Hepatocyte (in vitro differentiated cells): Measurements from ENCODE around the gene LYRM4.

Source experiments
- EZH2 ChIP-seq: fragments of 200-600 bp; sonication (generic); IDR thresholded peaks from 2 replicates; pipeline ENCODE4 v1.6.1; 2016; ENCODE audit warnings: antibody characterized with exemption, mild to moderate bottlenecking, borderline replicate concordance
- EZH2phosphoT487 ChIP-seq: fragments of 200-600 bp; sonication (generic); IDR thresholded peaks from one replicate; pipeline ENCODE4 v1.6.1; 2018; ENCODE audit warnings: antibody characterized with exemption, mild to moderate bottlenecking, low read depth, moderate library complexity; ENCODE audit not compliant: unreplicated experiment, severe bottlenecking
- TF ChIP-seq, protein P1 (sequence below): fragments of 200-600 bp; sonication (generic); IDR thresholded peaks from 2 replicates; pipeline ENCODE4 v1.5.1; 2016; ENCODE audit warnings: antibody characterized with exemption, mild to moderate bottlenecking; ENCODE audit not compliant: poor library complexity

DNA sequence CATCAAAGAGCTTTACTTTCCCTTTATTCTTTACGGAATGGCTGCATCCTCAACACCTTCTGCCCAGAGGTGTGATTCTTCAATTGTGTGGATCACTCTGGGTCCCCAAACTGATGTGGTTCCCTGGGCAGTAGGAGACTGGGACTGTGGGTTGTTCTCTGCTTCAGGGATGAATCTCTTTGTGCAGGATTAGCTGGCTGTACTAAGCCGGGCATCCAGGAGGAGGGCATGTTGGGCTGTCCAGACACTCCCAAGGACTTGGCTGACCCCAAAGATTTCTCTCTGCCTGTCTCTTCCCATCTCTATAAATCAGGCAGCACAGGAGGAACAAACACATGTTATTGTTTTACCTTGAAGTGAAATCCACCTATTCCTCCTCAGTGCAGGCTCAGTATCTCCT is 15.8 kb upstream of the LYRM4 start:
- TF ChIP-seq, protein P1, sequence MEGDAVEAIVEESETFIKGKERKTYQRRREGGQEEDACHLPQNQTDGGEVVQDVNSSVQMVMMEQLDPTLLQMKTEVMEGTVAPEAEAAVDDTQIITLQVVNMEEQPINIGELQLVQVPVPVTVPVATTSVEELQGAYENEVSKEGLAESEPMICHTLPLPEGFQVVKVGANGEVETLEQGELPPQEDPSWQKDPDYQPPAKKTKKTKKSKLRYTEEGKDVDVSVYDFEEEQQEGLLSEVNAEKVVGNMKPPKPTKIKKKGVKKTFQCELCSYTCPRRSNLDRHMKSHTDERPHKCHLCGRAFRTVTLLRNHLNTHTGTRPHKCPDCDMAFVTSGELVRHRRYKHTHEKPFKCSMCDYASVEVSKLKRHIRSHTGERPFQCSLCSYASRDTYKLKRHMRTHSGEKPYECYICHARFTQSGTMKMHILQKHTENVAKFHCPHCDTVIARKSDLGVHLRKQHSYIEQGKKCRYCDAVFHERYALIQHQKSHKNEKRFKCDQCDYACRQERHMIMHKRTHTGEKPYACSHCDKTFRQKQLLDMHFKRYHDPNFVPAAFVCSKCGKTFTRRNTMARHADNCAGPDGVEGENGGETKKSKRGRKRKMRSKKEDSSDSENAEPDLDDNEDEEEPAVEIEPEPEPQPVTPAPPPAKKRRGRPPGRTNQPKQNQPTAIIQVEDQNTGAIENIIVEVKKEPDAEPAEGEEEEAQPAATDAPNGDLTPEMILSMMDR, result no peak
- TF ChIP-seq EZH2 (no peak), EZH2phosphoT487 (no peak)
